HK-2 (cell line): ENCODE results near the gene HIBCH.
A peak's percentile ranks its signal among the peaks of the same experiment; 100 is the strongest.

ENCODE experiments used
- DNase-seq: peaks from one replicate; pipeline ENCODE4 v3.0.0-alpha.2; 2018; ENCODE audit not compliant: unreplicated experiment

HIBCH gene

DNA sequence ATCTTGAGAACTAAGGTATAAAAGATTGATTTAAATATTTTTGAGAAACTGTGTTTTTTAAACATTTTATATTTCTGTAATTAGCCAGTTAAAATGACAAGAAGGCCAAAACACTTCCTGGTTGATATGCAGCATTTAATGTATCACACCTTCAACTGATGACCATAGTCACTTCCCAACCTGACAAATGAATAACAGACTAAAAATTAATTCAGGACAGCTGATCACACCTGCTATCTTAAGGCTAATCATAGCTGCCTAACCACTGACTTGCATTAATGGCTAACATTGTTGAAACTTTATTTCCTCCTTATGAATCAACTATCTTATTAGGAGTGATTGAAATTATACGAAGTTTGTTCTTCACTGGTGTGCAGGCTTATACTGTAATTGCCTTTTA is 131.3 kb downstream of the HIBCH start:
- no peak for DNase-seq

DNA sequence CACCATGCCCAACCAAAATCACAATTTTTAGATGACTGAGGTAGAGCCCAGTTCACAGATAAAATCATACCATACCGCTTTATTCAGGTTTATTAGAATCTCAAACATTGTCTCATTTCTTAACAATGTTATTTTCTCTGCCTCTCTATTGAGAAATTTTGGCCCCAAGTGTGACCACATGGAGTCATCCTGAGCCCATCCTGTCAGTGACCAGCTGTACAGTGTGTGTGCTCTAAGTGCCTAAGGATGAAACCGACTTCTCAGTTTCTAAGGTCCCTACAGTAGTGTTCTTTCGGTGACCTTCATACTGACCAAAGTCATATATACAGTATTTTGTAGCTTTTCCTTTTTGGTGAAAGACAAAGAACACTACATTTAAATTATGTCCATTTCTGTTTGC is 133.4 kb downstream of the HIBCH start:
- no peak for DNase-seq

DNA sequence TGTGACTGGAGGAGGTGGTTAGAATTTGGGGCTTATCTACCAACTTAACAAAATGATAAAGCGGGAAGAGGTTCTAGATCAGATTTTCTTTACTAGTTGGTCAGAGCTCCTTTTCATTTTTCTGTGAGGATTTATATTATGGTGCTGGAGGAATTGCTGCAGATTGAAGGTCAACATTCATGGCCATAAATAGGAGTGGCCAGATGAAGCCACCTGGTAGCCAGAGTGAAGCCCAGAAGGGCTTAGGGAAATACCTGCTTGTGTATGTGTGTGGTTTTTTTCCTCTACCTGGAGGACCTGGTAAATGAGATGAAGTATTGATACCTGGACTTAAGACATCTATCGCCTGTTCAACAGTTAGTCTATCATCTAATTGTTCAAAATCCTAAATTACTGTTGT is 134.2 kb downstream of the HIBCH start:
- DNase-seq, result no peak

DNA sequence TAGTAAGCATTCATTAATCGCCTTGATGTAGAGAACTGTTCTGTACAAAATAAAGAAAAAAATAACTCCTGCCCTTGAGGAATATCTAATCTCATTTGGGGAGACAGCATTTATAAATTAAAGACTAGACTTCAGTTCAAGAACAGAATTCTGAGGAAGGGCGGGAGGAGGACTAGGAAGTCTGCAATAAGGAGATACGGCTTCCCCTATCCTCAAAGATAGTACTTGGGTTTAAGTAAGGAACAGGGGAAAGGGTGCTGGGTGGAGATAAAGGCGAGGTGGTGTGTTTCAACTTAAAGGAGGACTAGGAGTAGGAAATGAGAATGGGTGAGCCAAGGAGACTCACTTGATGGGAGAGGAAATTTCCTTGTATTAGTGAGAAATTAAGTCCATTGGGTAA is 135.2 kb downstream of the HIBCH start:
- no peak for DNase-seq

DNA sequence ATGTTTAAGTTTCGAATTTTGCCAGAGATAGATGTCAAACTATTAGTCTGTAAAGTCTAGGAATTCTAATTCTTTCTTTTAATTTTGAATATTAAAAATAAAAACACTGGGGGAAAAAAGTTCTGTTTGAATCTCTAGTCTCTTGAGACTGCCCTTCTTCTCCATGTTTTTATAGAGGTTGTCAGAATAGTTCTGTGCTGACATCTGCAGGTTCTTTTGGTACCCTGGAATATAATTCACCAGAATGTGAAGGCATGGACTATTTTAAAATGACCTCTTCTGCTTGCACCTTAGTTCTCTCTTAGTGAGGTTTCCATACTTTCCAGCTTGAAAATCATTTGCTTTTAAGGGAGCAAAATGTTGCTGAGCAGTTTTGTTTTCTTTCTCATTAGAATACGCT is 136.1 kb downstream of the HIBCH start:
- no peak for DNase-seq

DNA sequence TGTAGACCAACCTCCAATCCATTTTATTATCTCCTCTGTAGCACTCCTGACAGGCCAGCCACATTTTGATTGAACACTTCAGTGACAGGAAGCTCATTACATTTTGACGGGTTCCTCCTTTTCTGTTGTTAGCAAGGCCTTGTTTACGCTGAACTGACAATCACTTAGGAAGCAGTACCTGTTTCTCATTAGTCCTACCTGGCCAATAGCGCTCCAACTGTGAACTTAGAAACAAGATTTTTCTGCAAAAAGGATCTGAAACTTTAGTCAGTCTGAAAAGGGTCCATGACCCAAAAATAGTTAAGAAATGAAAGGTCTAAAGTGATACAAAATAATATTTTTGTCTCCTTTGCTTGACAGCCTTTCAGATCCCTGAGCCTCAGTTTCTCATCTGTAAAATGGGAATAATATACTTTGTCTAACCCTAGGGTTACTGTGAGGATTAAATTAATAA is 137.5 kb downstream of the HIBCH start:
- no peak for DNase-seq

DNA sequence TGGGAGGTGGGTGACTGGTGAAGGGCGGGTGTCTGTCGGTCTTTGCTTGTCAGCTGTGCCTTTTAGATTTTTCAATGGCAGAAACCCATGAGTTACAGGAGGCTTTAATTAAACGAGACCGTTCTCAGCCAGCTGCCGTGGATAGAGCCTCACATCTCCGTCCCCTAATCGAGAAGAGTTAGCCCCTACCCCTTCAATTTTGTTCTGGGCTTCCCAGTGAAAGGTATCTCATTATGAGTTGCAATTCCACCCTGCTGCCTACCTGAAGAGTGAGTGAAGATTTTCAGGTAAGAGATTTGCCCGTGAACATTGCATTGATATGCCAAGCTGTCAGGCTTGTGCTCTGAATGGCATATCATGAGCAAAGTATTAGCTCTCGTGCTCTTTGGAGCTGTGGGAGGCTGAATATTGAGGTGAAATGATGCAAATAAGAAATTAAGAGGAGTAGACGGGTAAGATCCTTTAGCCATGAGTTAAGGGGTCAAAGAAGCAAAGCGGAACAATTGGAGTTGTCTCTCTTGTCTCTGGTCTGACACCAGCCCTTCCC is 138.4 kb downstream of the HIBCH start:
- DNase-seq, result no peak

DNA sequence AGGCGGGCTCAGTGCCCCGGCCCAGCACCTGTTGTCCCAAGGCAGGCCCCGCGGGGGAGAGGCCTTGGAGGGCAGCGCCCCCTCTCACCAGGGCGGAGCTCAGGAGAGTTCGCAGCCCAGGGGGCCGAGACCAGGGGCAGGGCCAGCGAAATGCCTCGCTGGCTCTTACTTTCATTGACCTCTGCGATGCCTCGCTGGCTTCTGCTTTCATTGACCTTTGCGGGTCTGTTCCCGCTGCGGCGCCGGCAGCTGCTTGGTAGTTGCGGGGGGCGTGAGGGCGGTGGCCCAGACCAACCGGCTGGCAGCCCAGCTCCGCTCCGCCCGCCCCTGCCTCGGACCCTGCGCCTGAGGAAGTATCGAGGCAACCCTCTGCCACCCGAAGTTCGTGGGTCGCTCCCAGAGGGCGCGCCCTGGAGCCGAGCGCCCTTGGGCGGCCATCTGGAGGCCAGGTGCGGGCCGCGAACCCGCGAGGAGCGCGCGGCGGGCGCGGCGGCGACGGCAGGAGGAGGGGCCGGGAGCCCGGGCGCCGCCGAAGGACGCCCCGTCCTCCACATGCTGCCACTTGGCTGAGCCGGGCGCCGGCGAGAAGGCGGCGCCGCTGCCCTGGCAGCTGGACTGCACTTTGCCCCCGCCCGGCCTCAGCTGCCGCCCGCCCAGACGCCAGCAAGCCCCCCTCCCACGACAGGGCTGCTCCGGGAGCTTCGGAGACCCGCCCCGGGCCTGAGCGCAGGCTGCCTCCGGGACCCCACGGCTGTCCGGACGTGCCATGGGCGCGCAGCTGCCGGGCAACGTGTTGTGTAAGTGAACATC is 139.1 kb downstream of the HIBCH start:
- DNase-seq, result peak; percentile 65

DNA sequence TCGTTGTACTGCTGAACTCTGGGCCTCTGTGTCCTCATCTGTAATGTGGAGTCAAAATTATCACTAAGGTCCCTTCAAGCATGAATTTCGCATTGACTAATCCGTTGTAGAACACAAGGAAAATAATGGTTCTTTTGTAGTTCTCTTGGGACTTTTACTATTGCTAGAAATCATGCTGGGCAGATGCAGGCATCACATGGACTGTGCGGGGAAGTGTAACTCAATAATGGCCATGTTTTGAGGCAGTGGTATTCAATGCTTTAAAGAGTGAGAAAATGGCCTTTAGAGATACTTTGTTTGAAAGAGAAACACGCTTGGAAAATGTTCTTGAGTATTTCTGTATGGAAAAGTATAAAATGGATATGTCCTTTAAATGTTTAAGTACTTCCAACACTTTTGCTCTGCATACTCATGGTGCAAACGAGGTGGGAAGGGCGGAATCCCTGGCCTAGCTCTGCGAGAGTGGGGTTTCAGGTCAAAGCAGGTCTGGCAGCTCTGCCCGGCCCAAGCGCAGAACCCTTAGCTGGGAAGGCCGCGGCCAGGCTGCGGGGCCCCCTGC is 139.8 kb downstream of the HIBCH start:
- DNase-seq, result no peak

DNA sequence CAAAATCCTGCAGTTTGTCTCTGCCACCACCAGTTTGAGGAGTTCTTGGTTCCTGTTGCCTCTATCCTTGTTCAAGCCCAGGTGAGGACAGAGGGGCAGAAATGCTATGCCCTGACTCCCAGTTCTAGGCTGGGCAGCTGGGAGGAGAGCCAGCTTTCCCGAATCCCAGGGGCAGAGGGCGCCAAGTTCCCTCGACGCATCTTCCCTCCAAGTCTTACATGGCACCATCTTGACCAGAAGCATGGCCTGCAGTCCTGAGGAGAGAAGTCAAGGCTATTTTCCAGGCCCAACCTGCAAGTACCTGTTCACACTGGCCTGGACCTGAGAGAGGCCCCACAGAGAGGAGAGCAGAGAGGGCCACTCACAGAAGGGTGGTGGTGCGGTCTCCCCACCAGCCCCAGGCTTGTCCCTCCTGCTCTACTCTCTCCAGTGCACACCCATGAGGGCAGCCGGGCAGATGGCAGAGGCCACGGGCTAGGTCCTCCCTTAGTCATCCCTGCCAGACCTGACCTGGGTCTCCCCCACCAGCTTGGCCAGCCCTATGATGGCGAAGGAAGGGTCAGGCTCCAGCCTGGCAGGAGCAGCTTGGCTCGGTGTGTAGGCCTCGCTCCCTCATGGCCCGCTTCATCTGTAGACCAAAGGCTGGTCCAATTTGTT is 141.4 kb downstream of the HIBCH start:
- no peak for DNase-seq

DNA sequence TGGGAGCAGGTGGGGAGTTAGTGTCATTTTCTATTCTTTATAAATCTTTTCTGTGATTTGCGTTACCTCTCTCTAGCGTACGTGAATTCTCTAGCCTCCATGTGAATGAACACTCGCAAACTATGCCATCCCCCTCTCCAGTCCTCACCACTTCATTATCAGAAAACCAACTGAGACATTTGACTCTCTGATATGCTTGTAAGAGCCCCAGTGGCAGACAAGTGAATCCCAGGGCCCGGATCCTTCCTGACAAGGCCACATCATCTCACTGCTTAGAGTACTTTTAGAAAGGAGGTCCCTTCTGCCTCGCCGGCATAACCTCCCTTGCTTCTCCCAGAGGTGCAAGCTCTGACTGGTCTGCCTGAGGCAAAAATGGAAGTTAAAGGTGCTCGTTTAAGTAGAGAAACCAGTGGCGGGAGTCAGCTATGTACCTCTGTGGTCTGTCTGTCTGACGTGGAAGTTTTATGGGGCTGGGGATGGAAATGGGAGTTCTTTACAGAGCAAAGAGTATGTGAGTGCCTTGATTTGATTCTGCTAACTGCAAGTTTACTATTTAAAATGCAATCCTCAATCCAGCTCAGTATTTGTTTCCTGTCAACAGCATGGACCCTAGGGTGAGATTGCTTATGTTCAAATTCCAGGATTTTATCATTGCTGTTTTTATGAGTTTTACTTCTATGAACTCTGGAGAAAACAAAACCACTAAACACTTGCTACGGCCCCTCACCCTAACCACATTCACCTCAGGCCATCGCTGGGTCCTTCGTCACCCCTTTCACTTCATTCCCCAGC is 142.2 kb downstream of the HIBCH start:
- DNase-seq, result no peak

DNA sequence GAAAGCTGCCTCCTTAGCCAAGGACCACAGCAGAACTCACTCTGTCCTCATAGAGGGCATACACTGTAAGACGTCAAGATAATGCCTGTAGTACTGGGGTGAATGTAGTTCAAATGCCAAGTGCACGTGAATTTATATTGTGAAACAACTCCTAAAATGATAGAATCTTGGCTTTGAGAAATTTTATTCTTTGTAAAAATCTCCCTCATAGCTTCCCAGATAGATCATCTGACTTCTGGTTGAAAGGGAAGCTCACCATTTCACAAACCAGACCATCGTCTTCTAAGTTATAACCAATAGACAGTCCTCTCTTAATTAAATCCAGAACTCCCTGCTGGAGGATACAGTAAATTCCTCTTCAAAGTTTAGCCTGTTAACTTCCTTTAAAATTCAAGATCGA is 146.2 kb downstream of the HIBCH start:
- DNase-seq, result no peak

DNA sequence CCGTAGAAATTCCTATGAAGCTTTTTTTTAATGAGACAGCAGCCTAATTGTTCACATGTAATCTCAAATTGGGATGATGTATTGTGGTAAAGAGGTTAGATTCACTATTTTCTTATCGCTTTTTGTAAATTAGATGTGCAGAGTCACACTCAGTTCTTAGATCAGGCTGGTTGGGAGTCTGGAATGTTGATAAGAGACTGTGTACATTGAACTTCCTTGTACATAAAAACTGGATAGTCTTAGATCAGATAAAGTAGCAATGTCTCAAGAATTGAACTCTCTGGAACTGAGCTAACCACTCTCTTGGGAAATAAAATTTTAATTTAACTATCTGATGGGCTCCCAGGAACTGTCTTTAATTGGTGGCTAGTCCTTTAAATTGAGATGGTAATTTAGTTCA is 149.0 kb downstream of the HIBCH start:
- DNase-seq, result no peak

DNA sequence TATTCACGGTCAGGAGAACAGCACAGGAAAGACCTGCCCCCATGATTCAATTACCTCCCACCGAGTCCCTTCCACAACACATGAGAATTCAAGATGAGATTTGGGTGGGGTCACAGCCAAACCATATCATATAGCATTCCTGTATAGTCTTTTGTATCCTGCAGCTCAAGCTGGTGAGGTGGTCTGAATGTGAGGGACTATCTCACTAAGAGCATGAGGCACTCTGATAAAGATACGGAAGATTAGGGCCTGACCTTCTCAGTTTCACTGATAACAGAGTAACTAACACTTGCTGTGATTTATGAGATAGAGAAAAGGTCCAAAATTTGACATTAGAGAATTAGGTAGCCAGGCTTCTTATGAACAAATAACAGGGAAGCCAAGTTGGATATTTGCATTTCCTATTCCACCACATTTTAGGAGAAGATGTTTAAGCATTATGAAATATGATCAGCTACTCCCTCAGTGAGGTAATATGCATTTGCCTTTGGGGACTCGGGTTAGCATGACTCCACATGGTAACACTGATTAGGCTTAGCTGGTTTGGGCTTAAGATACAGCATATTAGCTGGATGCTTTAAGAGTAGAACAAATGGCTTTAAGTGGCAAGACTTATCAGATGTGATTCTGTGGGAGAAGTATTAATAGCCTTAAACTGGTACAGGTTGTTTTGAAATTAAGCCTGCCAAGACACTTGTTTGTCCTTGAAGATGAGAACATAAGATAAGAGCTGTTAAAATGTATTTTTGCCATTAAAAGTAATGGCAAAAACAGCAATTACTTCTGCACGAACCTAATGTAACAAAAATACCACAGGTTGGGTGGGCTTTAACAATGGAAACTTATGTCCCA is 150.2 kb downstream of the HIBCH start:
- DNase-seq, result no peak

DNA sequence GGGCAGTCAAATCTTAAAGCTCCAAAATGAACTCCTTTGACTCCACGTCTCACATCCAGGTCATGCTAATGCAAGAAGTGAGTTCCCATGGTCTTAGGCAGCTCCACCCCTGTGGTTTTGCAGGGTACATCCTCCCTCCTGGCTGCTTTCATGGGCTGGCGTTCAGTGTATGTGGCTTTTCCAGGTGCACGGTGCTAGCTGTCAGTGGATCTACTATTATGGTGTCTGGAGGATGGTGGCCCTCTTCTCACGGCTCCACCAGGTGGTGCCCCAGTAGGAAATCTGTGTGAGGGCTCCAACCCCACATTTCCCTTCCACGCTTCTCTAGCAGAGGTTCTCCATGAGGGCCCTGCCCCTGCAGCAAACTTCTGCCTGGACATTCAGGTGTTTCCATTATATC is 151.9 kb downstream of the HIBCH start:
- DNase-seq, result no peak

DNA sequence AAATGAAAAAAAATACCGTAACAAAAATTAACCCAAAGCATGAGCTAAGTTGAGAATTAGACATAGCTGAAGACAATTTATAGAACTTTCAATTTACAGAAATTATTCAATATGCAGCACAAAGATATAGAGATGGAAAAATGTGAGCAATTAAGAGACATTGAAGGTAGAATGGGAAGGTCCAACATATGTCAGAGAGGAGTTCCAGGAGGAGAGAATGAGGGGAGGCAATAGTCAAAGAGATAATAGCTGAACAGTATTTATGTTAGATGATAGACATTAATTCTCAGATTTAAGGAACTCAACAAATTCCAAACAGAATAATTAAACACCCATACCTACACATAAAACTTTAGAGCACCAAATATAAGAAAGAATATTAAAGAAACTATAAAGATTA is 154.1 kb downstream of the HIBCH start:
- no peak for DNase-seq

DNA sequence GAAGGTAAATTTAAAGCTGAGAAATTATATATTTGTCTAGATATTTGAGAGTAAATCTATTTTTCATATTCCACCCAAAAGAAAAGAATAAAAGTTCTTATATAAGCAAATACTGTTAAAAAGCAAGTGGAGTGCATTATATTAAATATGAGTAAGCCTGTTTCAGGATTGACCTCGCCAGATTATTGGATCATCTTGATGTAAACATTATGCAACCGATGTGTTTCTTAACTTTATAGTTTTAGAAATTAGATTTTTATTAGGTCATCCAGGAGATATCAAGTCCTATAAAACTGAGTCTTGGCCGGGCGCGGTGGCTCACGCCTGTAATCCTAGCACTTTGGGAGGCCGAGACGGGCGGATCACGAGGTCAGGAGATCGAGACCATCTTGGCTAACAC is 156.8 kb downstream of the HIBCH start:
- no peak for DNase-seq

DNA sequence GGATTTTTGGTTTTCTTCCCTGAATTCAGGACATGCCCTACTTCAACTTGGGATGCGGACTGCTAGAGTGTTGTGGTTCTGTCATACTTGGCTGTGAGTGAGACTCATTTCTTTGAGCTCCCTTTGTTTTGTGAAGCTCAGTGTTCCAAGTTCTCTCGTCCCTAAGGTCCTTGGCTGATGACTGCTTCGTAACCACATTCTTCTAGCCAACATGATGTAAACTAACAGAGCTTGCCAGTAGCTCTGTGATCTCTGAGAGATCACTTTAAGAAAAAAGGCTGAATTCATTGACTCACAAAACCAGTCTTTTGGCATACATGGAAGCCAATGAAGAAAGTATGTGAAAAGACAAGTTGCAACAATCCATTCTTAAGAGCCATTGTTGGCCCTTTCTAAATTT is 160.2 kb downstream of the HIBCH start:
- DNase-seq, result no peak

DNA sequence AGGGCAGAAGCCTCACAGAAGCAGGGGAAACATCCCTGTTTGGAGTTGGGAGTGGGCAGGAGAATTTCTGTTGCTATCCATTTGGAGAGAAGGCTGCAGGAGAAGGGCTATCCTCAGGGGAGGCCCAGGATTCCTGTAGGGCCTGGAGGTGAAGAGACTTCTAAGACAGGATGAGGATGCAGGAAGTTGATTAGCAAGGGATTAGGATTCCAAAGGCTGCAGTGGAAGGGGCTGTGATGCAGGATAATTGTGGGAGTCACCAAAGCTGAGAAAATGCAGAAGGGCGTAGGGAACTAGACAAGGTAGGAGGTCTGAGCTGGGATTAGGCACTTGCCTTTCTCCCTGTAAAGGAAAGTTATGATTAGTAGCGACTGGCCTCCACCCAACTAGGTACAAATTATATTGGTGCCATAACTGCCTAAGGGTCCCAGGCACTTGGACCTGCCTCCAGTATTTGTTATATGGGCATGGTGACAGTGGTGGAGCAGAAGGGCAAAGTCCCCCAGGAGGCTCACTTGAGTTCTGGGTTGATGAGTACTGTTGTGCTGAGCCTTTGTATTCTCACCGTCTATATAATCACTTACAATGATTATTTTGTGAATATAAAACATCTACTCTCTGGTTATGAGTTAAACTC is 160.7 kb downstream of the HIBCH start:
- no peak for DNase-seq
